SK-N-MC (cell line): ENCODE results near the gene CTU2.

Source experiments
- EZH2 ChIP-seq: fragments of 200-600 bp; sonication (generic); IDR thresholded peaks from one replicate; pipeline ENCODE4 v1.6.1; 2017; ENCODE audit warnings: antibody characterized with exemption
- POLR2AphosphoS5 ChIP-seq: IDR thresholded peaks from 2 replicates; pipeline ENCODE4 v1.6.1; 2012; ENCODE audit warnings: mild to moderate bottlenecking, low read depth, low read length, borderline replicate concordance

GRCh38 chr16:88739977-88740726, 33.8 kb downstream of the CTU2 start:
- TF ChIP-seq EZH2 = no peak
- no peak for TF ChIP-seq POLR2AphosphoS5
